B cell (primary cell): ENCODE results near the gene CACHD1.

Source experiments
- CTCF ChIP-seq: fragments of 200-600 bp; IDR thresholded peaks from one replicate; pipeline ENCODE4 v1.8.0; 2022; ENCODE audit warnings: antibody characterized with exemption, mild to moderate bottlenecking
- EZH2 ChIP-seq: IDR thresholded peaks from 2 replicates; pipeline ENCODE4 v1.6.1; 2012; ENCODE audit warnings: borderline replicate concordance, low read depth, mild to moderate bottlenecking, moderate library complexity, low read length; ENCODE audit not compliant: insufficient read depth, poor library complexity, severe bottlenecking

GRCh38 chr1:64532646-64533045, 62.7 kb downstream of the CACHD1 start:
- TF ChIP-seq CTCF (no peak), EZH2 (no peak)
